ENCODE data around the gene BEAN1.

DNA sequence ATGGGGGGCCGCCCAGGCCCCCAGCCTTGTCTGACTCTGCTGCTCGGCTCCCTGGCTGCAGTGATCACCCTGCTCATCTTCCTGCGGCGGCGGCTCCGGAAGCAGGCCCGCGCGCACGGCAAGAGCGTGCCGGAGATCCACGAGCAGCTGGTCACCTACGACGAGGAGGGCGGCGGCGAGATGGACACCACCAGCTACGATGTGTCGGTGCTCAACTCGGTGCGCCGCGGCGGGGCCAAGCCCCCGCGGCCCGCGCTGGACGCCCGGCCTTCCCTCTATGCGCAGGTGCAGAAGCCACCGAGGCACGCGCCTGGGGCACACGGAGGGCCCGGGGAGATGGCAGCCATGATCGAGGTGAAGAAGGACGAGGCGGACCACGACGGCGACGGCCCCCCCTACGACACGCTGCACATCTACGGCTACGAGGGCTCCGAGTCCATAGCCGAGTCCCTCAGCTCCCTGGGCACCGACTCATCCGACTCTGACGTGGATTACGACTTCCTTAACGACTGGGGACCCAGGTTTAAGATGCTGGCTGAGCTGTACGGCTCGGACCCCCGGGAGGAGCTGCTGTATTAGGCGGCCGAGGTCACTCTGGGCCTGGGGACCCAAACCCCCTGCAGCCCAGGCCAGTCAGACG, 24.4 kb upstream of the BEAN1 start:
- TF ChIP-seq TOX (CRISPR knock-in tag; IDR thresholded peaks at IDR 0.05; ENCODE audit: borderline replicate concordance) (no peak), ISL1 (CRISPR knock-in tag; IDR thresholded peaks at IDR 0.05) (no peak), RARB (CRISPR knock-in tag; IDR thresholded peaks at IDR 0.05) (no peak)
- TF ChIP-seq, protein P1, sequence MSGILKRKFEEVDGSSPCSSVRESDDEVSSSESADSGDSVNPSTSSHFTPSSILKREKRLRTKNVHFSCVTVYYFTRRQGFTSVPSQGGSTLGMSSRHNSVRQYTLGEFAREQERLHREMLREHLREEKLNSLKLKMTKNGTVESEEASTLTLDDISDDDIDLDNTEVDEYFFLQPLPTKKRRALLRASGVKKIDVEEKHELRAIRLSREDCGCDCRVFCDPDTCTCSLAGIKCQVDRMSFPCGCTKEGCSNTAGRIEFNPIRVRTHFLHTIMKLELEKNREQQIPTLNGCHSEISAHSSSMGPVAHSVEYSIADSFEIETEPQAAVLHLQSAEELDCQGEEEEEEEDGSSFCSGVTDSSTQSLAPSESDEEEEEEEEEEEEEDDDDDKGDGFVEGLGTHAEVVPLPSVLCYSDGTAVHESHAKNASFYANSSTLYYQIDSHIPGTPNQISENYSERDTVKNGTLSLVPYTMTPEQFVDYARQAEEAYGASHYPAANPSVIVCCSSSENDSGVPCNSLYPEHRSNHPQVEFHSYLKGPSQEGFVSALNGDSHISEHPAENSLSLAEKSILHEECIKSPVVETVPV (CRISPR knock-in tag; IDR thresholded peaks at IDR 0.05), result no peak

Data from SK-N-SH treated with all-trans-retinoic acid at 6 μM for 48 hours (cell line).